Brain microvascular endothelial cell (primary cell): ENCODE measurements around the gene PRKRIP1.
A peak's percentile ranks its signal among the peaks of the same experiment; 100 is the strongest.

ENCODE experiments used
- DNase-seq: peaks from one replicate; pipeline ENCODE4 v3.0.0-alpha.2; 2020
- H3K27ac ChIP-seq: fragments of 250-450 bp; sonication (Bioruptor Pico); 2 replicates; pipeline ENCODE4 v1.5.1; 2020; ENCODE audit warnings: mild to moderate bottlenecking, moderate library complexity
- H3K27me3 ChIP-seq: fragments of 250-450 bp; sonication (Bioruptor Pico); replicated peaks from 2 replicates; pipeline ENCODE4 v1.5.1; 2020; ENCODE audit warnings: mild to moderate bottlenecking
- H3K36me3 ChIP-seq: fragments of 250-450 bp; sonication (Bioruptor Pico); replicated peaks from 2 replicates; pipeline ENCODE4 v1.5.1; 2020; ENCODE audit warnings: mild to moderate bottlenecking
- H3K4me3 ChIP-seq: 2 replicates; pipeline ENCODE4 v1.5.1; 2011; ENCODE audit warnings: low read depth, mild to moderate bottlenecking, control low read depth, low read length, moderate library complexity
- CTCF ChIP-seq: IDR thresholded peaks from 2 replicates; pipeline ENCODE4 v1.5.1; 2011; ENCODE audit warnings: low read depth, mild to moderate bottlenecking, moderate library complexity, low read length, control low read depth, inconsistent platforms; ENCODE audit errors: missing control alignments
- in situ Hi-C: cut with HindIII; loops from 2 replicates; pipeline ENCODE4 v1.10.0; 2017; ENCODE audit warnings: low sequenced_read_pairs, low pct_ligation_motif_present

The PRKRIP1 gene

GRCh38 chr7:102432442-102433218 is 36.5 kb downstream of the PRKRIP1 start:
- no peaks in the 10 kb centered on the region for H3K36me3 ChIP-seq
- H3K4me3 ChIP-seq, result peak overlapping the region; percentile 64
- H3K27me3 ChIP-seq, result no peaks in the 10 kb centered on the region
- no peak for DNase-seq
- in situ Hi-C loops, result no loop called here
- no peak for TF ChIP-seq CTCF
- H3K27ac ChIP-seq, result peak overlapping the region; percentile 48

- Histone ChIP-seq H3K4me3 (peak within 1 kb of the TSS; percentile 71), H3K36me3 (no peaks in the 10 kb centered on the region), H3K27me3 (no peaks in the 10 kb centered on the region), H3K27ac (peak within 1 kb of the TSS; percentile 48)
- no peak for TF ChIP-seq CTCF
- in situ Hi-C loops, result no loop called here
- DNase-seq, result peak; percentile 39
Measured at GRCh38 chr7:102433219-102434038, 37.3 kb downstream of the PRKRIP1 start, which contains the start of gene ORAI2. Gene ORAI2 (plus strand): TSS chr7:102433575. CDS start chr7:102438957, 5,382 bp downstream.

- Histone ChIP-seq H3K36me3 (peaks cover 5% of the 10 kb centered on the region), H3K27ac (no peak overlapping the region), H3K27me3 (no peaks in the 10 kb centered on the region), H3K4me3 (peak overlapping the region; percentile 71)
- in situ Hi-C loops, result no loop called here
- no peak for DNase-seq
- TF ChIP-seq CTCF, result no peak
Measured at GRCh38 chr7:102434039-102434486, 37.9 kb downstream of the PRKRIP1 start.

- H3K27ac ChIP-seq, result no peak overlapping the region
- no peak for TF ChIP-seq CTCF
- H3K27me3 ChIP-seq, result no peaks in the 10 kb centered on the region
- peaks cover 10% of the 10 kb centered on the region for H3K36me3 ChIP-seq
- no peak for DNase-seq
- no peak overlapping the region for H3K4me3 ChIP-seq
- in situ Hi-C loops, result no loop called here
Measured at GRCh38 chr7:102436118-102436517, 40.0 kb downstream of the PRKRIP1 start.

- Histone ChIP-seq H3K36me3 (peaks cover 23% of the 10 kb centered on the region), H3K27ac (peak overlapping the region; percentile 38), H3K4me3 (no peak overlapping the region), H3K27me3 (no peaks in the 10 kb centered on the region)
- TF ChIP-seq CTCF, result peak; percentile 22
- in situ Hi-C loops, result no loop called here
- DNase-seq, result peak; percentile 84
Measured at GRCh38 chr7:102439963-102440795, 44.0 kb downstream of the PRKRIP1 start.
